ENCODE data around the gene FPR1.

FPR1 gene

GRCh38 chr19:51703575-51704515 is 47.8 kb downstream of the FPR1 start:
- peak; percentile 98 for DNase-seq

DNA sequence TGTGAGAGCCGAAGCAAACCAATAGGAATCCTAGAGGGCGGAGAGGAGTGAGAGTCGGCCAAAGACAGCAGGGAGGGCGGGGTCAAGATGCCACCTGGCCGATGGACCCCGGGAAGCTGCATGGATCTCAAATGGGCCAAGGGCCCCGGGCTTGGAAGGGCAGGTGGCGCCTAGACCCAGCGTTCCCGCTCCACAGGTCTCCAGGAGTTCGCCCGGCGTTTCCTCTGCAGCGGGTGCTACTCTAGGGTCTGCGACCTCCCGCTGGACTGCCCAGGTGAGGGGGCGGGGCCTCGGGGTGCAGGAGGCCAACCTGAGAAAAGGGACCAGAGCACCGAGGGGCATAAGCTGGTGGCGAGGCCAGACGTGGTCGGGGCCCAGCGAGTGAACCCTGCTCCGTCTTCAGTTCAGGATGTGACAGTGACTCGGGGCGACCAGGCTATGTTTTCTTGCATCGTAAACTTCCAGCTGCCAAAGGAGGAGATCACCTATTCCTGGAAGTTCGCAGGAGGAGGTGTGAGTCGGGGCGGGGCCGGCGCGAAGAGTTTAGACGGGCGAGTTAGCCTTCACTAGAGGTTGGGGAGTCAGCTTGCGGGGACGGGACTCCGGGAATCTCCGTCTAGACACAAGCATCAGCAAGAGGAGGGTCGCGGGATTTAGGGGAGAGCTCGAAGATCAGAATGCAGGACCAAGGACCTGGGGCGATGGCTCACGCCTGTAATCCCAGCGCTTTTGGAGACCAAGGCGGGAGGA is 48.7 kb downstream of the FPR1 start:
- DNase-seq: no peak

DNA sequence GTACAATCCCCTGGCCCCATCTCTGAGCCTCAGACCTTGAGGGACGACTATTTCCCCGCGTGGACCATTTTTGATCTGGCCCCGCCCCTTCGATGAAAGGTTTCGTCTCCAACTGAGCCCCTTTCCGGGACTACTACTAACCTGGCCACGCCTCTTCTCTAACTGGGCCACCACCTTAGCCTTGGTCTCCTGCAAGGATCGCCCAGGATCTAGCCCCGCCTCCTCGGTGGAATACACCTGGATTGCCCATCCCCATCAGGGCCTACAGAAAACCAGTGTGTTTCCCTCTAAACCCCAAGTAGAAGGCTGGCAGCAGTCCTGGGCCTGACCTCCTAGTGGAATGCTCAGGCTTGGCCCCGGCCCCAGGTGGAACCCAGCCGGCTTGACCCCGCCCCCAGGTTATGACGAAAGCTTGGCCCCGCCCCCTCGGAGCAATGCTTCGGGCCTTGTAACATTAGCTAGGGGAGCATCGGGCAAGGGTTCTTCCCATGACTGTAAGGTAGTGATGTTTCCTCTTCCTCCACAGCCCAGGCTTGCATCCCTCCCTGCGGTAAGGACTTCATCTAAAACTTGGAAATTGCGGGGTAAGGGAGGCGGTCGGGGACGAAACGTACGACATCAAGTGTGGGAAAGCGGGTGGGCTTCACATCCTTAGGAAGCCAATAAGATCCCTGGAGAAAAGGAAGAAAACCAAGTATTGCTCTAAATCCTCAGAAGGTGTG is 49.4 kb downstream of the FPR1 start:
- peak; percentile 54 for DNase-seq

DNA sequence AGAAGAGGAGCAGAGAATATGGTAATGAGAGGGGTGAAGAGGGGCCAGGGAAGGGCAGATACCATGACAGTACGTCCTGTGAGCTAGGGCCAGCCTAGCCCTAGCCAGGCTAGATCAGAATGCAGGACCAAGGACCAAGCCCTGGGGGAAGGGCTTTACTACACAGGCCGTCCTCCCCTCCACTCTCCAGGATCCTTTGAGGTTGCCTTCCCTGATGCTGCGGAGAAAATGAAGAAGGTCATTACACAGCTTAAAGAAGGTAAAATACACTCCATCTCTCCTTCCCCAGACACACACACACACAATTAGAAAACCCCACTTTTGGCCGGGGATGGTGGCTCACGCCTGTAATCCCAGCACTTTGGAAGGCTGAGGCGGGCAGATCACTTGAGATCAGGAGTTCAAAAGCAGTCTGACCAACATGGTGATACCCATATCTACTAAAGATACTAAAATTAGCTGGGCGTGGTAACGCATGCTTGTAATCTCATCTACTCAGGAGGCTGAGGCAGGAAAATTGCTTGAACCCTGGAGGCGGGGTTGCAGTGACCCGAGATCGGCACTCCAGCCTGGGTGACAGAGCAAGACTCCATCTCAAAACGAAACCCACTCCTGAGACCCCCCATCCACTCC is 50.1 kb downstream of the FPR1 start:
- DNase-seq: no peak

- no peak for DNase-seq
These were observed 52.5 kb downstream of the FPR1 start for GRCh38 chr19:51699170-51699569.

DNA sequence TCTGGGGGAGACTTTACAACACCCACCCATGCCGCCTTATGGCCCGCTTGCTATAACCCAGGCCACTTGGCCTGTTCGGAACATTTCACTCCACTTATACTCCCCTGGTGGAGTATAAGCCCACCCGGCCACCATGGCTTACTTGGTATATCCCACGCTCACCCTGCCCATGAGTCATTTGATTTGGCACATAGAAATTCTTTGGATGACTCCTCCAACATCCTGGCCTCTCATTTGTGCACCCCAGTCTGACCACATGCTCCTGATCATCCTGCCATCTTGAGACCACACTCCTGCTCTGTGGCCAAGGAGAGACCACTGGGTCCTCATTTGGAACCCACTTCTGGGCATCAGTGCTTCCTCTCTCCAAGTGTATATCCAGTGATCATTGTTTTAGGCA is 53.4 kb downstream of the FPR1 start:
- no peak for DNase-seq

DNA sequence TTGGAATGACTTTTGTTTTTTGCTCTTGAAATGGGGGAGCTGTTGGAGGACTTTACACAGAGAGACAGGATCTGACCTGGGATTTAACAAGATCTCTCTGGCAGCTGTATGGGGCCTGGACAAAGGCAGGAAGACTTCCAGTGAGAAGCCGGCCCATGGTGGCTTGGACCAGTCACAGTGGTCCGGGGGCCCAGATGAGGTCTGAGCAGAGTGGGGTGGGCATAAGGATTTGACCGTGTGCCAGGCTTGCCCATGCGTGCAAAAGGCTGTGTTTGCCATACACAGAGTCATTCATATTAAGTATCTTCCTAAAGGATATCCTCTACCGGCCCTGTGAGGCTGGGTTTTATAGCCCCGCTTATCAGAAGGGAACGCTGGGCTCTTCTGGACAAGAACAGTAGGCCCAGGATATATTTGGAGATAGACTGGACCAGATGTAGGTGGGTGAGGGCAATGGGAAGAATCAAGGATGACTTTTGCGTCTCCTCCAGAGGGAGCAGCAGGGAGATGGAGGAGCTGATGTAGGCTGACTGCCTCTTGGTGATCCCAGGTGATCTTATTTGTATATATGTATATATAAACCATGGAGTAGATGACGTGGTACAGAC is 54.4 kb downstream of the FPR1 start:
- no peak for DNase-seq

DNA sequence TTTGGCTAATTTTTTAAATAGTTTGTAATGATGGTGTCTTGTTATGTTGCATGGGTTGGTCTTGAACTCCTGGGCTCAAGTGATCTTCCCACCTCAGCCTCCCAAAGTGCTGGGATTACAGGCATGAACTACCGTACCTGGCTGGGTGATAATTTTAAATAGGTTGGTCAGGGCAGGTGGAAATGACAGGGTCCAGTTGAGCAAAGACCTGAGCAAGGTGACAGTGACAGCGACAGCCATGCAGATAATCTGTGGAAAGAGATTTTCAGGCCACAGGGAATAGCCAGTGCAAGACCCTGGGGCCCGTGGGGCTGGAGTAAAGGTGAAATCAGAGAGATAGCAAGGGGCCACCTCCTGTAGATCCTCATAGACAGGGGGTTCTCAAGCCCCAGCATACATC is 55.1 kb downstream of the FPR1 start:
- no peak for DNase-seq
